Measurements from ENCODE around the gene CDKN2A. TPM values are rescaled to one million over a fixed set of nuclear protein-coding genes. Genes with fewer than 3 reads are reported as not detected.

CDKN2A gene
- total RNA-seq, 1 donor from 2014 or later = not detected

GRCh38 chr9:22026696-22027095 is 32.5 kb upstream of the CDKN2A start:
- no peak for TF ChIP-seq CTCF (IDR thresholded peaks at IDR 0.05; ENCODE audit: partially characterized antibody, unreplicated experiment)
- no peak for DNase-seq
- Mint-ChIP-seq H3K4me1 (ENCODE audit: low read depth, unreplicated experiment) (no peaks in the 10 kb centered on the region), H3K36me3 (ENCODE audit: unreplicated experiment) (no peaks in the 10 kb centered on the region), H3K27ac (ENCODE audit: unreplicated experiment) (no peak overlapping the region), H3K4me3 (ENCODE audit: unreplicated experiment) (no peak overlapping the region), H3K27me3 (ENCODE audit: unreplicated experiment) (no peaks in the 10 kb centered on the region), H3K9me3 (ENCODE audit: unreplicated experiment) (peaks cover 2% of the 10 kb centered on the region)

- H3K4me3 Mint-ChIP-seq (ENCODE audit: unreplicated experiment) = no peak overlapping the region
- H3K27ac Mint-ChIP-seq (ENCODE audit: unreplicated experiment) = no peak overlapping the region
- TF ChIP-seq CTCF (IDR thresholded peaks at IDR 0.05; ENCODE audit: partially characterized antibody, unreplicated experiment) = no peak
- peaks cover 4% of the 10 kb centered on the region for H3K9me3 Mint-ChIP-seq (ENCODE audit: unreplicated experiment)
- no peaks in the 10 kb centered on the region for H3K36me3 Mint-ChIP-seq (ENCODE audit: unreplicated experiment)
- no peak for DNase-seq
- no peaks in the 10 kb centered on the region for H3K27me3 Mint-ChIP-seq (ENCODE audit: unreplicated experiment)
- H3K4me1 Mint-ChIP-seq (ENCODE audit: low read depth, unreplicated experiment) = no peaks in the 10 kb centered on the region
Observed at GRCh38 chr9:22022396-22022795, 28.2 kb upstream of the CDKN2A start.

GRCh38 chr9:22010866-22011625 is 16.9 kb upstream of the CDKN2A start:
- H3K9me3 Mint-ChIP-seq (ENCODE audit: unreplicated experiment) = peaks cover 3% of the 10 kb centered on the region

GRCh38 chr9:22009506-22009867 is 15.3 kb upstream of the CDKN2A start:
- no peak for TF ChIP-seq CTCF (IDR thresholded peaks at IDR 0.05; ENCODE audit: partially characterized antibody, unreplicated experiment)
- H3K27me3 Mint-ChIP-seq (ENCODE audit: unreplicated experiment) = peaks cover 23% of the 10 kb centered on the region
- H3K27ac Mint-ChIP-seq (ENCODE audit: unreplicated experiment) = no peak overlapping the region
- no peak for DNase-seq
- H3K9me3 Mint-ChIP-seq (ENCODE audit: unreplicated experiment) = peaks cover 10% of the 10 kb centered on the region
- peak overlapping the region; percentile 98 for H3K4me3 Mint-ChIP-seq (ENCODE audit: unreplicated experiment)
- peaks cover 9% of the 10 kb centered on the region for H3K4me1 Mint-ChIP-seq (ENCODE audit: low read depth, unreplicated experiment)
- no peaks in the 10 kb centered on the region for H3K36me3 Mint-ChIP-seq (ENCODE audit: unreplicated experiment)

More at GRCh38 chr9:22010866-22011625, 16.9 kb upstream of the CDKN2A start:
- no peaks in the 10 kb centered on the region for H3K4me1 Mint-ChIP-seq (ENCODE audit: low read depth, unreplicated experiment)
- peak overlapping the region; percentile 9 for H3K4me3 Mint-ChIP-seq (ENCODE audit: unreplicated experiment)
- DNase-seq = no peak
- TF ChIP-seq CTCF (IDR thresholded peaks at IDR 0.05; ENCODE audit: partially characterized antibody, unreplicated experiment) = no peak
- no peak overlapping the region for H3K27ac Mint-ChIP-seq (ENCODE audit: unreplicated experiment)
- no peaks in the 10 kb centered on the region for H3K36me3 Mint-ChIP-seq (ENCODE audit: unreplicated experiment)
- H3K27me3 Mint-ChIP-seq (ENCODE audit: unreplicated experiment) = peaks cover 11% of the 10 kb centered on the region

- peaks cover 10% of the 10 kb centered on the region for H3K9me3 Mint-ChIP-seq (ENCODE audit: unreplicated experiment)
- H3K36me3 Mint-ChIP-seq (ENCODE audit: unreplicated experiment) = no peaks in the 10 kb centered on the region
- peak; percentile 97 for TF ChIP-seq CTCF (IDR thresholded peaks at IDR 0.05; ENCODE audit: partially characterized antibody, unreplicated experiment)
- DNase-seq = peak; percentile 98
- H3K27me3 Mint-ChIP-seq (ENCODE audit: unreplicated experiment) = peaks cover 24% of the 10 kb centered on the region
- H3K27ac Mint-ChIP-seq (ENCODE audit: unreplicated experiment) = peak within 1 kb of the TSS; percentile 34
- peak within 1 kb of the TSS; percentile 98 for H3K4me3 Mint-ChIP-seq (ENCODE audit: unreplicated experiment)
- peaks cover 9% of the 10 kb centered on the region for H3K4me1 Mint-ChIP-seq (ENCODE audit: low read depth, unreplicated experiment)
Observed at GRCh38 chr9:22008717-22009505, 14.7 kb upstream of the CDKN2A start, which contains the start of gene CDKN2B. Gene CDKN2B, minus strand, starts transcription at chr9:22009305. Its CDS starts 352 bp downstream, at chr9:22008953.

Measured in glutamatergic neuron (in vitro differentiated cells).